Measurements from ENCODE around the gene HAND2.

HAND2 gene

GRCh38 chr4:173529477-173530325, at the start of gene HAND2:
TSS of gene HAND2 (minus strand) at chr4:173530229. CDS start at chr4:173529289, 940 bp downstream.
- peak in 1 of 3 donors; percentile 34 for DNase-seq

- no peak for DNase-seq
Measured at GRCh38 chr4:173578956-173579355, 48.9 kb upstream of the HAND2 start.

- DNase-seq = no peak
Measured at GRCh38 chr4:173577963-173578362, 47.9 kb upstream of the HAND2 start.

- no peak for DNase-seq
Measured at GRCh38 chr4:173575482-173576152, 45.6 kb upstream of the HAND2 start.

GRCh38 chr4:173573725-173574124, 43.7 kb upstream of the HAND2 start:
- no peak for DNase-seq

- DNase-seq = no peak
Measured at GRCh38 chr4:173573286-173573685, 43.3 kb upstream of the HAND2 start.

GRCh38 chr4:173572493-173573129, 42.6 kb upstream of the HAND2 start:
- DNase-seq = no peak

- no peak for DNase-seq
Measured at GRCh38 chr4:173571620-173572019, 41.6 kb upstream of the HAND2 start.

GRCh38 chr4:173565281-173565680, 35.3 kb upstream of the HAND2 start:
- DNase-seq = no peak

GRCh38 chr4:173564461-173564860, 34.4 kb upstream of the HAND2 start:
- DNase-seq = no peak

- DNase-seq = no peak
Measured at GRCh38 chr4:173560896-173561295, 30.9 kb upstream of the HAND2 start.

GRCh38 chr4:173556398-173557131, 26.5 kb upstream of the HAND2 start:
- no peak for DNase-seq

- peak; percentile 31 to 44 (median 42) for DNase-seq
Measured at GRCh38 chr4:173547889-173548288, 17.9 kb upstream of the HAND2 start.

GRCh38 chr4:173546776-173547175, 16.7 kb upstream of the HAND2 start:
- no peak for DNase-seq

- no peak for DNase-seq
Measured at GRCh38 chr4:173545440-173545839, 15.4 kb upstream of the HAND2 start.

GRCh38 chr4:173543266-173543665, 13.2 kb upstream of the HAND2 start:
- DNase-seq = no peak

GRCh38 chr4:173539986-173540385, 10.0 kb upstream of the HAND2 start:
- no peak for DNase-seq

- DNase-seq = no peak
Measured at GRCh38 chr4:173538909-173539445, 8.9 kb upstream of the HAND2 start.

GRCh38 chr4:173538148-173538908, 8.3 kb upstream of the HAND2 start:
- peak in 2 of 3 donors; percentile 19 to 43 for DNase-seq

- DNase-seq = peak in 1 of 3 donors; percentile 32
Measured at GRCh38 chr4:173537613-173538147, 7.7 kb upstream of the HAND2 start.

- no peak for DNase-seq
Measured at GRCh38 chr4:173536808-173537429, 6.9 kb upstream of the HAND2 start.

Measured in suppressor macrophage treated with lipopolysaccharide for 1 hour (primary cell).